HG03460 (cell line): Measurements from ENCODE around the gene MPZL1.

ENCODE experiments used
- ATAC-seq: cut with Tn5 transposase; IDR thresholded peaks from one replicate; pipeline ENCODE4 v1.9.1; 2021; ENCODE audit not compliant: unreplicated experiment

Gene MPZL1

DNA sequence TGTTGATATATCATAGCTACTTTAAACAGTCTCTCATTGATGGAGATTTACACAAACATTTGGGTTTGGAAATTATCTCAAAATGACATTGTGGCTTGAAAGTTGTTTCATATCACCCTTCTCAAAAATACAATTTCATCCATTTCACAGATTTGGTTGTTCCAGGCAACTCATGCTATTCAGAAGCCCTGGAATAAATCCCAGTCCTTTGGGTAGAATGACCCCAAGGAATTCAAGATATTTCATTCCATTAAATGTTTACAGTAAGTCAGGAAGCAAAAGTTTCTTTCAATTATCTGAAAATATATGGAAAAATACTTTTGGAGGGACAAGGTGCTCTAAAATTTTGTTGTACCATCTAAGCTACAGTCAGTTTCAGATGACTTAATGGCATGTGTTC, 27.1 kb downstream of the MPZL1 start:
- ATAC-seq: no peak

DNA sequence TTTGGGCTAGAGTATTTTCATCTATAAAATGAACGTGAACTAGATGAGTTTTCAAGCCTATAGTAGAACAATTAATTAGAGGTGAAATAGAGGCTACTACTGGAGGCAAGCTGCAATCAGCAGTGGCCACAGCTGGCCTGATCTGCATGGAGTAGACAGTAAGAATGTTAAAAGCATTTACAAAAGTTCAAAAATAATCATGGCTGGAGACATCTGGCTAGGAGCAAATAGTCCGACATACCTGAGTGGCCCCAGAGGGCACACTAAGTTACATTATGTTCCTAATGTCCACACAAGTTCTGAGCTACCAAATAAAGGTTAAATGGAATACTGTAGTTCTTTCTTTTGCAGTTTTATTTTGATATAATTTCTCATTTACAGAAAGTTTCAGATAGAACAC, 28.0 kb downstream of the MPZL1 start:
- ATAC-seq: no peak

DNA sequence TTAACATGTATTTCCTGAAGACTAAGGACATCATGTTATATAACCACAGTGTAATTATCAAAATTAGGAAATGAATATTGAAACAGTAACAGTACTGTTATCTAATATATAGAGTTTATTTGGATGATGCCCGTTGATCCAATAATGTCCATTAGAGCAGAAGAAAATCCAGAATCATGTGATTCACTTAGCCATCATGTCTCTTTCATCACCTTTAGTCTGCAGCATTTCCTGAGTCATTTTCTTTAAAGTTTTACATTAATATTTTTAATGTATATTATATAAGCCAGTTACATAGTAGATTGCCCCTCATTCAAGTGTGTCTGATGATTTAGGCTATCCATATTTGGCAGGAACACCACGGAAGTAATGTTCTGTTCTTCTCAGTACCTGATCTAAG, 28.9 kb downstream of the MPZL1 start:
- no peak for ATAC-seq

DNA sequence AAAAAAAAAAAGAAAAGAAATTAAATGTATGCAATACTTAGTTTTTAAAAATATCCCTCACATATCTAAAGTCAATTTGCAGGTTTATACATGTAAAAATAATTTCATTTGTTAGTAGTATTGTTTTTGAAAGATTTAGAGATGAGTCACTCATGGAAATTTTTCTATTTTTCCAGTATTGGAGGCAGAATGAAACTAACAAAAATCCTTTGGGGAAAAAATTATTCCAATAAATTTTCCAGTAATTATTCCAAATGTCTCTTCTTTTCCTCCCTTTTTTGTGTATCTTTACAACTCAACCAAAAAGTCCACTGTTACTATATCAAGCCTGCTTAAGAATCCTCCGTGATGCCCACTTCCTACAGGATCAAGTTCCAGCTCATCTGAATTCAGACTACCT, 29.9 kb downstream of the MPZL1 start:
- no peak for ATAC-seq

DNA sequence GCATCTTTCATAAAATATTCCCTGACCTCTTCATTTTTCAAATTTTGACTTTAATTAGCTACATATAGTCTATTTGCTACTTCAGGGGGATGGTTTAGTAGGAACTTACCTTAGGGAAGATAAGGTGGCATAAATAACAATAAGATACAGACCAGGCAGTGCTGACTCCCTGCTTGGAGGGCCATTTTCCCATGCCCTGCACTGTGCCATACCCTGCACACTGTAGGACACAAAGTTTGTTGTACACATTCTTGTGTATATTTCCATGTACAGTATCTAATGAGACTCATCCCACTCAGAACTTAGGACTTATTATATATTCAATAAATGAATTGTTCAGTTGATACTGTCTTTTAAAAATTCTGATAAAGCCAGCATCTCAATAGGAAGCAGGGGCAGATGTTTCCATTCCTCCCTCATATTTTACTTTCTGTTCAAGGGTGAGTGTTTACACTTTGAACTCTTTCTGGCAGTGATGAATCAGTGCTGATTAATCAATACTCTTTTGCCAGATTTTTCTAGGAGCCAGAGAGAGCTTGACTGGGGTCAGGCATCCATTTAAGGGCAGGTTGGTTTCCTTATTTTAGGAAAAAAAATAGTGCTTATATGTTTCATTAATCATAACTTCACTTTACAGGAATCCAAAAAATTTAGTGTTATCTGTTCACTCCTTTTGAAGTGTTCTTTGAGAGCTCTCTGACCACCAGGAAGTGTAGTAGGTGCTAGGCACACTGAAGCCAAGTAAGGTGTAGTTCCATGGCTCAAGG, 30.6 kb downstream of the MPZL1 start:
- ATAC-seq: no peak

DNA sequence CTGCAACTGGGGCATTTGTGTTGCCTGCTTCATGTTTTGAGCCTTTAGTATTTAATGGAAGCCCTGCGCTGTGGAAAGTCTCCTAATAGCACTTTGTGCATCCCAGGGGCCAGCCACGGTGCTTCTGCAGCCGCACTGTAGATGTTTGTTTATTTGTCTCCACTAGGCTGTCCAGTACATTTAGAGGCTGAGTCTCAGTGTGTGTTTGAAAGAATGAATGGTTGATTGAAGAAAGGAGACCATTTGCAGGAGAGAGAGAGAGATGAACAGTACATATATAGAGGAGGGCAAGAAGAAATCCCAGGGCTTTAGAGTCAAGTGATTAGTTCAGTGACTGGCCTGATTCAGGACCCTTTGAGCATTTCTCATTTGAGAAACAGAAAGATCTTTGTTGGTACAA, 33.9 kb downstream of the MPZL1 start:
- no peak for ATAC-seq

DNA sequence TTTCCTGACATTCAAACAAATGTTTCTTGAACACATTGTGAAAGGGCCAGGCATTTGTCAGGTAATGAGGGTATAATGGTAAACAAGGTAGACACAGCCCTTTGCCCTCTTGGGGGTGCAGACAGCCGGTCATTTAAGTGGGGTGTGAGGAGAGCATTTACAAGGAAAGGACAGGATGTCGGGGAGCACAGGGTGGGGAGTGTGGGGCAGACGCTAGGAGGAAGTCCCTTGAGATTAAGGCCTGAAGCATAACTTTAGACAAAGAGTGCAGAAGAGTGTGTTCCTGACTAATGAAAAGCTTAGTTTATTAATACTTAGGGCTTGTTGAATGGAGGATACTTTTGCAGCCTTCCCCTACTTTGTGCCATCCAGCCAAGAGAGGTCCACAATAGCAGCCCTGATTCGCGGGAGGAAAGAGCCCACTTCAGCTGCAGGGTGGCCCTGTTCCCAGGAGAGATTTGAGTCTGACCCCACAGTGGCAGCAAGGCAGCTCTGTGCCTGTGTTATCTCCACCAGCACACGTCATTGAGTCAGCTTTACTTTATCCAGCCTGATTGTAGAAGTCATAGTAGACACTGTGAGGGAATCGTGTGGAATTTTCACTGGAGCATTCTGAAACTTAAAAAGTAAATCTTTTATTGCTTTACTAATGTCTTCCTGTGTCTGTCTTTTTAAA, 35.1 kb downstream of the MPZL1 start:
- no peak for ATAC-seq

DNA sequence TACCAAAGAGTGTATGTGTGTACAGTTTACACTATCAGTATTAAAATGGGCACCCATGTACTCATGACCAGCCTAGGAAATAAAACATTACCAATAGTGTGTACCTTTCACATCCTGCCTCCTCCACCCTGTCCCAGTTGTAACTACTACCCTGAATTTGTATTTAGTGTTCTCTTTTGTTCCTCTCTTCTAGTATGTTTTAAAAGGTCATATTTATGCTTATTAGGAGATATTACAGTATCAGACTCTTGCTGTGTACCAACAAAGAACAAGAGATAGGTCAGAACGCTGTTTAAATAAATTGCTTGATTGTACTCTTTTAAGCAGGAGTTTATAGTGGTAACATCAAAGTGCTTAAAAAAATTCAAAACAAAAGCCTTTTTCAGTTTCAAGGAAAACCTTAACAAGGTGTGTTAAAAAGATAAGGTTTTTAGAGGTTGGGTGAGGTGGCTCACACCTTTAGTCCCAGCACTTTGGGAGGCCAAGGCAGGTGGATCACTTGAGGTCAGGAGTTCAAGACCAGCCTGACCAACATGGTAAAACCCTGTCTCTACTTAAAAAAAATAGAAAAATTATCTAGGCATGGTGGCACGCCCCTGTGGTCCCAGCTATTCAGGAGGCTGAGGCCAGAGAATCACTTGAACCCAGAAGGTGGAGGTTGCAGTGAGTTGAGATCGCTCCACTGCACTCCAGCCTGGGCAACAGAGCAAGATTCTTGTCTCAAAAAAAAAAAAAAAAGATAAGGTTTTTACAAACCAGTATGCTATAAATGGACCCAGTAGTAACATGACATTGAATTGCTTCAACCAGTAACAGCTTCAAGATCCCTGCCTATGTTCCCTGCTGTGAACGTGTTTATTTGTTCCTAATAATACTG, 35.9 kb downstream of the MPZL1 start:
- ATAC-seq: no peak

DNA sequence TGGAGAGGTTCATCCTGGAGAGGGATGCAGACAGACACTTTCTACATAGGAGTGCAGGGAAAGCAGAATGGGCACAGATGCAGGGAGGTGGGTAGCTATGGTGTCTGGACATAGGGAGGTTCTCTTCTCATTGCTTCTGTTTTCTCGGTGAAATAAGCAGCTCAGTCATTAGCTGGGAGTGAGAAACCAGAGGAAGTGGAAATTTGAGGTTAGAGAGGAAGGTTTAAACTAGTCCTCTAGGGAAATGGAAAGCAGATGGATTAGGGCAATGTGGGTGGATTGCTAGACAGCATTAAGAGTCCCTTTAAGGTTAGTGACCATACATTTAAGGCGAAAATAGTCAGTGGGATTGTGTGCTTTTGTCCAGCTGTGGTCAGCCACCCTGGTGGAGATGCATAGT, 39.6 kb downstream of the MPZL1 start:
- no peak for ATAC-seq

DNA sequence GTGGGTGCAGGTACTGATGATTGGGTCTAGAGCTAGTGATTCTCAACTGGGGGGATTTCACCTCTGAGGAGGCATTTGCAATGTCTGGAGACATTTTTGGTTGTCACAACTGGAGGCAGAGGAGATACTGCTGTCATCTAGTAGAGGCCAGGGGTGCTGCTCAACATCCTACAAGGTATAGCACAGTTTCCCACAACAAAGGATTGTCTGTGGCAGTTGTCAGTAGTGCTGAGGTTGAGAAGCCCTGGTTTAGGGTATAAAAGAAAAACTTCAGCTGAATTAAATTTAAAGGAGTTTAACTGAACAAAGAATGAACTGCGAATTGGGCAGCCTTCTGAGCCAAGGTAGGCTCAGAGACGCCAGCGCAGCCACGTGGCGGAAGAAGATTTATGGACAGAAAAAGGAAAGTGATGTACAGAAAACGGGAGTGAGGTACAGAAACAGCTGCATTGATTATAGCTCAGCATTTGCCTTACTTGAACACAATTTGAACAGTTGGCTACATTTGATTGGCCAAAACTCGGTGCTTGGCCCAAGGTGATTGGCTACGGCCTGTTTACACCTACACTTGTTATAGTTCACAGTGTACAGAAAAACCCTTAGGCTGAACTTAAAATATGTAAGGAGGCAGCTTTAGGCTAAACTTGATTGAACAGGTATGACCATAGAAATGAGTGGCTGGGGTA, 40.4 kb downstream of the MPZL1 start:
- ATAC-seq: no peak

DNA sequence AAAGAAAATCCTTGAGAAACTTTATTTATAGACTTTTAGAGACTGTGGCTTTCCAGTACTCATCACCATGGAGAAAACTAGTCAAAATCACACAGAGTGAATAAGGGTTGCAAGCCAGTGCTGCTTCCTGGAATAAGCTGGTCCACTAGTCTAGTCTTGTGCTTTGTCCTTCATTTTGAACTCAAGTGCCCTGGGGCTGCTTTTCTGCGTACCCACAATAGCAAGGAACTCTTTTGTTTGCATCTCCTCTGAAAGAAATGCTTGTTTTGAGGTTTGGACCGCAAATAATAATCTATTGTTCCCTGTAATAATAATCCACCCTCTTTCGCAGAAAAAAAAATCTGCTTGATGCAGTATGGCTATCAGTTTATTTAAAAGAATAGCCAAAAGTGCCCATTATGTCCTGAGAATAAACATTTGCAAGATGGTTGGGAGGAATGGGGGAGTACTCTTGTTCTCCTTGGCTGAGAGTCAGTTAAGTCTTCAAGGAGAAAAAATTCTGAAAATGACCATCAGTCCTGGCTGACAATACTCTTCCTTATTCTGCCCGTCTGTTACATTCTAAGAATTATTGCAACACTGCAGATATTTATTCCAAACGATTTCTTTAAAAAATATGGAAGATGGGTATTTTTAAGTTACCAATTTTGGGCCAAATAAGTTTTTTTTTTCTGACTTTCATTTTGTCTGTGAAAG, 41.9 kb downstream of the MPZL1 start:
- ATAC-seq: no peak

DNA sequence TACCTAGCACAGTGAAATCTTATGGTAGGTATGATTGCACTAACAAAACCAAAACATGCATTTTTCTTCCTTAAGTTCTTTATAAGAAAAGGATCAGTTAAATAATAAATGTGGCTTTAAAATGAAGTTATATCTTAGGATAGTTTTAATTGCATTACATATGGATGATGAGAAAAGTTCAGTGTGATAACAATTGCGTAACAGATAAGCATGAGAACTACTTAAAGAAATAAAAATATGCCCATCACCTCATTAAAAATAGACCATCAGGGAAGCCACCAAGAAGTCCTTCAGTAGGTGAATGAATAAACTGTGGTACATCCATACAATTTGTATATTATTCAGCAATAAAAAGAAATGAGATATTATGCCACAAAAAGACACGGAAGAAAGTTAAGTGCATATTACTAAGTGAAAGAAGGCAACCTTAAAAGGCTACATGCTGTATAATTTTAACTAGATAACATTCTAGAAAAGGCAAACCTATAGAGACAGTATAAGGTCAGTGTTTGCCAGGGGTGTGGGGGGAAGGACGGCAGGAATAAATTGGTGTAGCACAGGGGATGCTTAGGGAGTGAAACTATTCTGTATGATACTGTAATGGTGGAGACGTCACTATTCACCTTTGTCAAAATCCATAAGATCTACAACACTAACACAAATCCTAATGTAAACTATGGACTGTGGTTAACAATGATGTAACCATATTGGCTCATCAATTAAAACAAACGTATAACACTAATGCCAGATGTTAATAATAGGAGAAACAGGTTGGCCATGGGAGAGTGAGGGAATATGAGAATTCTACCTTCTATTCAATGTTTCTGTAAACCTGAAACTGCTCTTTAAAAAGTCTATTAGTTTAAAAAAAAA, 42.9 kb downstream of the MPZL1 start:
- no peak for ATAC-seq

DNA sequence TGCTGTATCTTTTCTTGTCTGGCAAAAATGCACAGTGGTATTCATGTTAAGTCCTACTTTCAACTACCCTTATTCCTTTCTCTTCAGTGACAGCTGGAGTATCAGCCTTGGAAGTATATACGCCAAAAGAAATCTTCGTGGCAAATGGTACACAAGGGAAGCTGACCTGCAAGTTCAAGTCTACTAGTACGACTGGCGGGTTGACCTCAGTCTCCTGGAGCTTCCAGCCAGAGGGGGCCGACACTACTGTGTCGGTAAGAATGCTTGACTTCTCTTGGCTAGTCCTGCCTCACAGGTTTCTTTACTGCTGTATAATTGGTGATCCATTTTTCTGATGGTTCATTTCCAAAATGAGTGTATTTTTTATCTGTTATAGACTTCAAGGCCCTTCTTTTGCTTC, 43.7 kb downstream of the MPZL1 start:
- ATAC-seq: no peak

DNA sequence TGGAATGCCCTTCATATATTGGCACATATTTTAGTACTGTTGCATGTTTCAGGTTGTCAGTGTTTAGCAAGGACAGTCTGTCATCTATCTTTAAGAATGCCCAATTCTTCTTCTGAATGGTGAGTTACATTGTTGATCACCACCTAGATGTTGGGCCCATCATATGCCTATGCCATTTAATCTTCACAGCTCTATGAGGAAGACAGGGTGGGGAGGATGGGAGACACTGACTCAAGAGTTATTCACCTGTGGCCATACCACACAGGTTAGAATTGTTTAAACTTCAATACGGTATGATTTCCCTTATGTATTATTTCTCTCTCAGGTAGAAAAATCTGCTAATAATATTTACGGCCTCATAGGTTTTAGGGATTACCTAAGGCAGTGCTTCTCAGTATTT, 44.8 kb downstream of the MPZL1 start:
- ATAC-seq: no peak

DNA sequence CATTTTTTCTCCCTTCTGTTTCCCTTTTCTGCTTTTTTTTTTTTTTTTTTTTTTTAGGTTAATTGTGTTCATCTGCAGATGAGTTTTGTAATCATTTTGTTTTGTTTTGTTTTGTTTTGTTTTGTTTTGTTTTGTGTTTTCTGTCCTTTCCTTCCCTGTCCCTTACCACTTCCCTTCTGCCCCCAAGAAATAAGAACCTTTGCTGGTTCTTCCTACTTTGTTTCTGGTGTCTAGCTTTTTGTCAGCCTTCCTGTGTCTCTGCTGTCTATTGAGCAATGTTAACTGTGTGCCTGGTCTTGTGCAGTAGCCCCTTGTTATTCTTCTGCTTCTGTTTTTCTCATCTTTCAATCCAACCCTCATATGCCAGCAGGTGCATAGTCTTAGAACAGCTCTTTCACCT, 46.0 kb downstream of the MPZL1 start:
- no peak for ATAC-seq

DNA sequence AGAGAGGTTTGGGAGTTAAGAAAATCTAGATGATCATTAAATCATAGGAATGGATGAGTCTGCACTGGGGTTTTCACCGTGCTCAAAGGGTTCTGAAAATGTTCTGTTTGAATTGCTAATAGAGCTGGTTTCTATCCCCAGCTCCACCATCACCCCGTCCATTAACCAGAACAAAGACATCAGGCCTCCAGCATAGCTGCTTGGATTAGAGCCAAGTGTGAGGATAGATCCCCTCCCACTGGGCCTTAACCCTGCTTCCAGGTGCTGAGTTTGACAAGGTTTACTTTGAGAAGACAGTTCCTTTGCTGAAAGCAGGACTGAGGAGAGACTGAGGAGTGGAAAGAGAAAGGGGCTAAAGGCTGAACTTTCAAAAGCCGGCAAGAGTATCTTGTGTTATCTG, 48.3 kb downstream of the MPZL1 start:
- no peak for ATAC-seq

DNA sequence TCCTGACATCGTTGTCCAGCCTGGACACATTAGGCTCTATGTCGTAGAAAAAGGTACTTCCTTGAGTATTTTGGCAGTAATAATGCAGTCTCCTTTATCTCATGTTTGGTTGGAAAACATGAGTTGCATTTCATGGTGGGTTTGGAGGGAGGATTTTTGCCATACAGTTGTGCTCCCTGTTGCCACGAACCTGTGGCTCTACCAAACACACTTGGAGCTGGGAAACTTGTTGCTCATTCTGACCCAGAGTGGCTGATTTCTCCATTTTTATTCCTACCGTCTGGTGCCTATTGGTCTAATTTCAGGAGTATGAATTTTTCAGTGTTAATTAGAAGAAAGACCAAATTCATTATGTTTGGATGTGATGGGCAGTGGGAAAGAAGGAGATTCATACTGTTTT, 50.7 kb downstream of the MPZL1 start:
- no peak for ATAC-seq

DNA sequence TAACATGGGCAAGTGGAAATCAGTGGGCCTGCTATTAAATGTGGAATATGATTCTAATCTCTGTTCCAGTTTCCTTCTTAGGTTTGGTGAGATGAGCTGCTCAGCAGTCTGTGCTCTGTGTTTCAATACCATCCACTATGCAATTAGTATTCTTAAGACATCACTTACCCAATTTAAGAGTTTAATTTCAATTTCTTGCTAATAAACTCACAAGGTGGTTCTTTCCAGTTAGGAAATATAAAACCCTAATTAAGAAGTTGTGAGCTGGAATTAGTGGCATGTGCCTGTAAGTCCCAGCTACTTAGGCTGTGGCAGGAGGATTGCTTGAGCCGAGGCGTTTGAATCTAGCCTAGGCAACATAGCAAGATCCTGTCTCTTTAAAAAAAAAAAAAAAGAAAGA, 51.7 kb downstream of the MPZL1 start:
- no peak for ATAC-seq

DNA sequence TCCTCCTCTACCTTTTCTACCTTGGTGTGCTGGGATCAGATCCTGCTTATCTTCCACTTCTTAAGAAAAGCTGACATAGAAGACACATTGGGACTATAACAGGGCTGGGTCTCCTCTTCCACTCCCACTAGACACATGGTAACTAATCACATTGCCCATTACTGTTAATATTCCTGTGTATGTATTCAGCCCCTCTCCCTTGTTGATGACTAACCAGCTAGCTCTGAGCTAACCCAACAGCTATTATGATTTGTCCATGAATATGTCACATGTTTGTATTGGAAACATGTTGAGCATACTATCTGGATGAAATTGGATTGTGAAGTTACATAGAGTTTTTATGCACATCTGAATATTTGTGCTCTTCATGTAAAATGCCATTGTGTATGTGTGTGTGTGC, 52.9 kb downstream of the MPZL1 start:
- ATAC-seq: no peak

DNA sequence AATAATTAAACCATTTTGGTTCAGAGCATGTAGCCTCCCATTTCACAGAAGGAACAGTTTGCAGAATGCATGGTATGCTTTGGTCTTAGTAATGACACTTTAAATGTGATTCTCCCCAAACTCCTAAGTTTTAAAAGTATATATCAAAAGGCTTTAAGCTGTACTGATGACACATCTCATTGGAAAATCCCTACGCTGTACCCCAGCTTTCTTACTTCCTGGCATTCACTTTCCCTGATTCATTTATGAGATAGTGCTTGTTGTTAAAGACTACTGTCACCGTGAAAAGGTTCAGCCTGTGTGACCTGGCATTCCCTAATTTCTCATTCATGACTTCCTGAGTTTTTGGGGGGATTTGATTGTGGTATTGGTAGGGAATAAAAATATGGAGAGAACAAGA, 53.4 kb downstream of the MPZL1 start:
- no peak for ATAC-seq
